Fibroblast of lung (primary cell): ENCODE results near the gene NFE2. TPM values are rescaled to one million over a fixed set of nuclear protein-coding genes. Genes with fewer than 3 reads are reported as not detected.

Source experiments
- DNase-seq, 2 donors: peaks; one replicate each; pipeline versions ENCODE4 v3.0.0 to v3.0.0-alpha.2; 2010; ENCODE audit warnings: low read depth in 2 of 2
- H2AFZ ChIP-seq: 2 replicates; pipeline ENCODE4 v1.5.1; 2012; ENCODE audit warnings: low read length, control low read depth, inconsistent platforms
- H3K27ac ChIP-seq: 2 replicates; pipeline ENCODE4 v1.5.1; 2011; ENCODE audit warnings: low read length, control low read depth; ENCODE audit not compliant: insufficient read depth
- H3K27me3 ChIP-seq: 2 replicates; pipeline ENCODE4 v1.5.1; 2011; ENCODE audit warnings: mild to moderate bottlenecking, low read length; ENCODE audit not compliant: control insufficient read depth, insufficient read depth
- H3K36me3 ChIP-seq: 2 replicates; pipeline ENCODE4 v1.5.1; 2011; ENCODE audit warnings: low read length; ENCODE audit not compliant: control insufficient read depth, insufficient read depth
- H3K4me1 ChIP-seq: 2 replicates; pipeline ENCODE4 v1.5.1; 2011; ENCODE audit warnings: low read length; ENCODE audit not compliant: control insufficient read depth, insufficient read depth; ENCODE audit errors: extremely low read depth
- H3K4me2 ChIP-seq: 2 replicates; pipeline ENCODE4 v1.5.1; 2011; ENCODE audit warnings: low read length, control low read depth; ENCODE audit not compliant: insufficient read depth; ENCODE audit errors: extremely low read depth
- H3K4me3 ChIP-seq, 4 experiments: fragments of 200-600 bp in 1 of 4; sonication (generic) in 1 of 4; replicated peaks in 1 of 4; 2 replicates each; pipeline ENCODE4 v1.5.1; 2011 to 2016; ENCODE audit warnings: low read length in 4 of 4, low read depth in 3 of 4, mild to moderate bottlenecking in 3 of 4, control low read depth in 2 of 4, inconsistent platforms in 1 of 4, mixed read lengths in 1 of 4; ENCODE audit not compliant: insufficient read depth in 1 of 4; ENCODE audit errors: control extremely low read depth in 1 of 4
- H3K79me2 ChIP-seq: 2 replicates; pipeline ENCODE4 v1.5.1; 2012; ENCODE audit warnings: mild to moderate bottlenecking, low read length, inconsistent platforms; ENCODE audit not compliant: control insufficient read depth, insufficient read depth
- H3K9ac ChIP-seq: 2 replicates; pipeline ENCODE4 v1.5.1; 2011; ENCODE audit warnings: mild to moderate bottlenecking, low read length, control low read depth; ENCODE audit not compliant: insufficient read depth
- H3K9me3 ChIP-seq: 2 replicates; pipeline ENCODE4 v1.5.1; 2012; ENCODE audit warnings: low read depth, low read length; ENCODE audit not compliant: control insufficient read depth, insufficient read depth
- H4K20me1 ChIP-seq: 2 replicates; pipeline ENCODE4 v1.5.1; 2011; ENCODE audit warnings: low read length; ENCODE audit not compliant: control insufficient read depth, insufficient read depth; ENCODE audit errors: extremely low read depth
- EZH2 ChIP-seq: IDR thresholded peaks from 2 replicates; pipeline ENCODE4 v1.5.1; 2012; ENCODE audit warnings: low read length, control low read depth, mild to moderate bottlenecking; ENCODE audit errors: missing control alignments
- polyA plus RNA-seq, 2 donors: library from polyadenylated mRNA; depleted of rRNA in 1 of 2; stranded (reverse) in 1 of 2; unstranded in 1 of 2; fragments of >200 nt; gene quantifications; 2 replicates each; pipeline ENCODE4 v1.2.1, GENCODE V29; 2011 to 2012; ENCODE audit warnings: missing spikeins in 1 of 2
- total RNA-seq: library from RNA; depleted of rRNA; stranded (reverse); fragments of >200 nt; gene quantifications from 2 replicates; pipeline ENCODE4 v1.2.1, GENCODE V29; 2014
- TF ChIP-seq, protein P1 (sequence below), 2 donors: IDR thresholded peaks in 1 of 2; conservative IDR thresholded peaks in 1 of 2; 1 replicate in 1 of 2; 2 replicates in 1 of 2; pipeline ENCODE4 v1.5.1; 2011 to 2012; ENCODE audit warnings: low read length in 2 of 2, control low read depth in 1 of 2, inconsistent platforms in 1 of 2, low read depth in 1 of 2, mild to moderate bottlenecking in 1 of 2

Gene NFE2
- total and polyA plus RNA-seq, 2 donors (not counting 1 experiment from before 2014, with no cell fraction given) = 0.17 to 0.34 TPM

DNA sequence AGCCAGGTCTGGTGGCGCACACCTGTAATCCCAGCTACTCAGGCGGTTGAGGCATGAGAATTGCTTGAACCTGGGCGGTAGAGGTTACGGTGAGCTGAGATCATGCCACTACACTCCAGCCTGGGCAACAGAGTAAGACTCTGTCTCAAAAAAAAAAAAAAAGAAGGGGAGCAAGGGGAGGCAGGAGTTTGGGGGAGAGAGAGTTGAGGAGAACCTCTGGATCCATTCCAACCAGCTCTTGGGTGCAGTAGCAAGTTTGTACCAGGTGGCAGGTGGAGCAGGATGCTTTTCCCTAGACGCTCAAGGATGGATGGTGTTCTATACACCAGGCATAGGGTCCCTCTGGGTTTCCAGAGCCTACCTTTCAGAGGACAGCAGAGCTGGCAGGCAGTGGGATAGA is 1.9 kb downstream of the NFE2 start:
- Histone ChIP-seq H2AFZ (no peak overlapping the region), H4K20me1 (no peaks in the 10 kb centered on the region), H3K4me2 (no peak overlapping the region), H3K4me3 (no peak overlapping the region), H3K9ac (no peak overlapping the region), H3K27me3 (peaks cover 33% of the 10 kb centered on the region), H3K4me1 (peaks cover 14% of the 10 kb centered on the region), H3K79me2 (no peaks in the 10 kb centered on the region), H3K27ac (no peak overlapping the region), H3K36me3 (no peaks in the 10 kb centered on the region), H3K9me3 (no peaks in the 10 kb centered on the region)
- TF ChIP-seq, protein P1, sequence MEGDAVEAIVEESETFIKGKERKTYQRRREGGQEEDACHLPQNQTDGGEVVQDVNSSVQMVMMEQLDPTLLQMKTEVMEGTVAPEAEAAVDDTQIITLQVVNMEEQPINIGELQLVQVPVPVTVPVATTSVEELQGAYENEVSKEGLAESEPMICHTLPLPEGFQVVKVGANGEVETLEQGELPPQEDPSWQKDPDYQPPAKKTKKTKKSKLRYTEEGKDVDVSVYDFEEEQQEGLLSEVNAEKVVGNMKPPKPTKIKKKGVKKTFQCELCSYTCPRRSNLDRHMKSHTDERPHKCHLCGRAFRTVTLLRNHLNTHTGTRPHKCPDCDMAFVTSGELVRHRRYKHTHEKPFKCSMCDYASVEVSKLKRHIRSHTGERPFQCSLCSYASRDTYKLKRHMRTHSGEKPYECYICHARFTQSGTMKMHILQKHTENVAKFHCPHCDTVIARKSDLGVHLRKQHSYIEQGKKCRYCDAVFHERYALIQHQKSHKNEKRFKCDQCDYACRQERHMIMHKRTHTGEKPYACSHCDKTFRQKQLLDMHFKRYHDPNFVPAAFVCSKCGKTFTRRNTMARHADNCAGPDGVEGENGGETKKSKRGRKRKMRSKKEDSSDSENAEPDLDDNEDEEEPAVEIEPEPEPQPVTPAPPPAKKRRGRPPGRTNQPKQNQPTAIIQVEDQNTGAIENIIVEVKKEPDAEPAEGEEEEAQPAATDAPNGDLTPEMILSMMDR (conservative IDR thresholded peaks at IDR 0.05 in 1 of 2, IDR thresholded peaks at IDR 0.05 in 1 of 2; ENCODE audit: low read depth in 1 of 2, low read length in 2 of 2) = no peak
- peak; percentile 8 for TF ChIP-seq EZH2
- no peak for DNase-seq

DNA sequence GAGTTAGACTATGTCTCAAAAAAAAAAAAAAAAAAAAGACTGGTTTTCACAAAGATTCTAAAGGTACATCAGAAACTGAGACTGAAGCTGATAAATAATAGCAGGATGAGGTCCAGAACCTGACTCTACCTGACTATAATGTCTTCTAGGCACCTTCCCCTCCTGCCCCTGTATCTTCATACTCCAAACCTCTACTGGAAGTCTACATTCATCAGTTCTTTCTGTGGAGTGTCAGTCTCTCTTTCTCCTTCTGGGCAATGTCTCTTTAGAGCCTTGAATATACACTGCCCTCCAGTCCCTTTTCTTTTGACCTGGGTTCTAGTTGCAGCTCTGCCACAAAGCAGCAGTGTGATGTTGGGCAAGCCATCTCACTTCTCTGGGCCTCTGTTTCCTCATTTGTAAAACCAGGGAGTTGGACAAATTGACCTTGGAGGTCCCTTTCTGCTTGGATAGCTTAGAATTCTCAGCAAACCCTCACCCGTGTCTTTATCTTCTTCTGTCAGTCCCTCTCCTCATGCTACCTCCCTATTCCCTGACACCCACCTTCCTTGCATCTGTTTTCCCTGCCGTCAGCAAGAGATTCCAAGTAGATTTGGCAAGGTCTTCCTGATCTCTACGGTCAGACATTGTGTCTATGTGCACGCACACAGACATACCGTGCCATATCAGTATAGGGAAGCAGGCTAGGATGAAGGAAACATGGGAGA is 4.3 kb downstream of the NFE2 start:
- TF ChIP-seq, protein P1 (conservative IDR thresholded peaks at IDR 0.05 in 1 of 2, IDR thresholded peaks at IDR 0.05 in 1 of 2; ENCODE audit: low read depth in 1 of 2, low read length in 2 of 2) = no peak
- no peak for TF ChIP-seq EZH2
- Histone ChIP-seq H3K4me3 (no peak overlapping the region), H3K36me3 (peaks cover 1% of the 10 kb centered on the region), H3K27me3 (peaks cover 23% of the 10 kb centered on the region), H2AFZ (no peak overlapping the region), H3K27ac (no peak overlapping the region), H3K79me2 (no peaks in the 10 kb centered on the region), H3K9me3 (no peaks in the 10 kb centered on the region), H3K4me2 (no peak overlapping the region), H4K20me1 (no peaks in the 10 kb centered on the region), H3K9ac (no peak overlapping the region), H3K4me1 (peaks cover 12% of the 10 kb centered on the region)
- DNase-seq = no peak

DNA sequence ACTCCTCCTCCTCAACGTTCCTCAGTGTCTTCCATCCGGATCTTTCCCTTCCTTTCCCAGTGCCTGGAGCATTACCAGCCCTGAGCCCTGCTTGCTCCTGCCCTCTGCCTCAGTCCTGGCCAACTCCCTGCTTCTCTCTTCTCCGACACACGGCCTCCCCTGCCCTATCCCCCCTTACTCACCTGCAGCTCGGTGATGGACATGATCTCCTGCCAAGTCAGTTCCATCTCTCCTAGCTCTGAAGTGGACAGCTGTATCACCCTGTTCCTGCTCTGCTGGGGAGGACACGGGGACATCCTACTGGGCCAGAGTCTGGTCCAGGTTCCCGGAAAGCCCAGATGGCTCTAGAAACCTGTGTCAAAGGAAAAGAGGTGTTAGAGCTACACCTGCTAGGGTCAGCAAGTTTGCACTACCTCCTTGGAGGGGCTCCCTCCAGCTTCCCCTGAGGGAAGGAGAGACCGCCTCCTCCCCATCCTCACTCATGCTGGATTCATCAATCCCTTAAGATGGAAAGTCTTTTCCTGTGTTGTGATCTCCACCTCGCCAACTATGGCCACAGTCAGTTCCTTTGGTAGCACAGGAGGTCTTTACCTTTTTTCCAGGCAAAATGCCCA is 5.8 kb downstream of the NFE2 start:
- H3K36me3 ChIP-seq = peaks cover 1% of the 10 kb centered on the region
- peaks cover 2% of the 10 kb centered on the region for H3K4me1 ChIP-seq
- no peaks in the 10 kb centered on the region for H3K9me3 ChIP-seq
- no peaks in the 10 kb centered on the region for H3K79me2 ChIP-seq
- peaks cover 15% of the 10 kb centered on the region for H3K27me3 ChIP-seq
- DNase-seq = no peak
- H3K9ac ChIP-seq = no peak overlapping the region
- TF ChIP-seq, protein P1 (conservative IDR thresholded peaks at IDR 0.05 in 1 of 2, IDR thresholded peaks at IDR 0.05 in 1 of 2; ENCODE audit: low read depth in 1 of 2, low read length in 2 of 2) = no peak
- no peak for TF ChIP-seq EZH2
- no peak overlapping the region for H2AFZ ChIP-seq
- no peak overlapping the region for H3K27ac ChIP-seq
- H4K20me1 ChIP-seq = no peaks in the 10 kb centered on the region
- no peak overlapping the region for H3K4me2 ChIP-seq
- no peak overlapping the region for H3K4me3 ChIP-seq
